Ectodermal cell (in vitro differentiated cells): ENCODE data around the gene ATL2.

Source experiments
- H3K27ac ChIP-seq: 2 replicates; pipeline ENCODE4 v1.7.0; 2013; ENCODE audit warnings: mild to moderate bottlenecking, low read depth, low read length; ENCODE audit not compliant: insufficient read depth, poor library complexity, severe bottlenecking
- H3K27me3 ChIP-seq: 2 replicates; pipeline ENCODE4 v1.7.0; 2013; ENCODE audit warnings: mild to moderate bottlenecking, low read length; ENCODE audit not compliant: insufficient read depth, control insufficient read depth, poor library complexity, severe bottlenecking
- H3K36me3 ChIP-seq: one replicate; pipeline ENCODE4 v1.7.0; 2013; ENCODE audit warnings: low read length; ENCODE audit not compliant: control insufficient read depth, insufficient read depth
- H3K4me1 ChIP-seq: one replicate; pipeline ENCODE4 v1.7.0; 2013; ENCODE audit warnings: low read length; ENCODE audit not compliant: control insufficient read depth, insufficient read depth
- H3K4me3 ChIP-seq: 2 replicates; pipeline ENCODE4 v1.7.0; 2013; ENCODE audit warnings: low read depth, low read length, control low read depth; ENCODE audit not compliant: insufficient read depth
- H3K9me3 ChIP-seq: 2 replicates; pipeline ENCODE4 v1.7.0; 2013; ENCODE audit warnings: mild to moderate bottlenecking, low read length, moderate library complexity; ENCODE audit not compliant: control insufficient read depth
- WGBS, 2 experiments: methylation state at CpG; one replicate each; pipeline ENCODE4 v1.1.7; 2013; ENCODE audit warnings: missing lambda C conversion rate in 2 of 2; 5-methylcytosine and 5-hydroxymethylcytosine counted together

ATL2 gene

DNA sequence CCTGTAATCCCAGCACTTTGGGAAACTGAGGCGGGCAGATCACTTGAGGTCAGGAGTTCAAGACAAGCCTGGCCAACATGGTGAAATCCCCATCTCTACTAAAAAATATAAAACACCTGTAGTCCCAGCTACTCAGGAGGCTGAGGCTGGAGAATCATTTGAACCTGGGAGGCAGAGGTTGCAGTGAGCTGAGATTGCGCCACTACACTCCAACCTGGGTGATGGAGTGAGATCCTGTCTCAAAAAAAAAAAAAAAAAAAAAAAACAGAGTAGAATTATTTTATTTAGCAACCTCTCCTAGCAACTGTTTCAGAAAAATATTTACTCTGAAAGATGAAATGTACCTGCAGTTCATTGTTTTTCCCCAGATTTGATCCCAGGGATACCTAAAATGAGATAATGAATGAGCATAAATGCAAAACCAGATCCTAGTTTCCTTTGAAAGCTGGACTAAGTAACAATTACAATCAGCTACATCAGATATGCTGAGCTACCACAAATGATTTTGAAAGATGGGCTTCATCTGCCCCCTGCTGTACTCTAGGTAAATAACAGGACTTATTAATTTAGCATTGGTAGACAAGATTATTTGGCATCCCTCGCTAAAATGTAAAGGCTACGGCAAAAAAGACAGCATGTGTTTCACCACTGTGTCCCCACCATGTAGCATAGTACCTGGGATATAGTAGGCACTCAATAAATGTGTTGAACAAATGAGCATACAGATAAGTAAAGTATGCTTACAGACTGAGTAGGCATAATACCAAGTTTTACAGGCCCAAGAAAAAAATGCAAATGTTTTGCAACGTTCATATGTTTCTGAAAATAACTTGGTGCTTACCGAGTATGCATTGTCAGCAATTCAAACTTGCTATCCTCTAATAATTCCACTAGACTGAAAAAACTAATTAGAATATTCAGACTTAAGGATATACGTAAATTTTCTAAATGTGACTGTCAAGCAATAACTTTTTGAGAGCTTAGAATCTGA is 102.5 kb downstream of the ATL2 start:
- WGBS, 2 experiments = 89 to 93% methylated on average over 6 to 7 of the region's 7 CpGs
- Histone ChIP-seq H3K27me3 (no peaks in the 10 kb centered on the region), H3K36me3 (no peaks in the 10 kb centered on the region), H3K4me1 (peaks cover 5% of the 10 kb centered on the region), H3K27ac (no peak overlapping the region), H3K9me3 (no peaks in the 10 kb centered on the region), H3K4me3 (no peak overlapping the region)

DNA sequence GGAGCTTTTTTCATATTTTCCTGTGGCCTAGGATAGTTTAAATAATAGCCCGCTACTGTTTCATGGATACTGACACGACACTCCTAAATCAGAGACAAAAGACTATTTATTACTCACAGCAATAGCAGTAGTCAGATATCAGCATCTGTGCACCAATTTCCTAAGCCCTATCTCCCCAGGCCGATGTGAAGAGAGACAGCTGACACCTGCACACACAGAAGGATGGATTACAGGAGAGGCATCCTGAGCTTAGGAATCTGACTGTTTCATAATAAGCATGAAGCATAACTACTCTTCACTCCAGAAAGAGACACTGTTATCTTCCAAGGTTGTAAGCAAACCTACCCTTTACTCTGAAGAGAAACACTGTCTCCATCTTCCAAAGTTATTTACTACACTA is 105.4 kb downstream of the ATL2 start:
- H3K36me3 ChIP-seq = no peaks in the 10 kb centered on the region
- H3K27me3 ChIP-seq = no peaks in the 10 kb centered on the region
- H3K9me3 ChIP-seq = no peaks in the 10 kb centered on the region
- 93 to 97% methylated on average over 3 of the region's 3 CpGs for WGBS, 2 experiments
- no peak overlapping the region for H3K4me3 ChIP-seq
- no peak overlapping the region for H3K27ac ChIP-seq
- H3K4me1 ChIP-seq = peaks cover 5% of the 10 kb centered on the region

DNA sequence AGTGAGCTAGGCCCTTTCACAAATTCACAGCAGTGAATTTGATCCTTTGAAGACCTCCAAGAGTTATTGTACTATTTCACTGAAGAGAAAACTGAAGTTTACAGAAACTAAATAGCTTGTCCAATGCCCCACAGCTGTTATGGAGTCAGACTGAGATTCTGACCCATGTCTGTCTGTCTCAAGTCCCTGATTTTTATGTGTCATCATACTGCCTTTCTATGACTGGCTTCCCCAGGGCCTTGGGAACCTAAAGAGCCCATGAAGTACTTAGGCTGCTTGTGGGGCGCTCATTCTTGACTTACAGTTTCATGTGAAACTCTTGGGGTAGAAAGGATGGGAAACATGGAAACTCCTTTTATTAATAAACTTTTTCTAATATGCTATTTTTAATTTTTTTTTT is 107.7 kb downstream of the ATL2 start:
- no peaks in the 10 kb centered on the region for H3K36me3 ChIP-seq
- H3K4me3 ChIP-seq = no peak overlapping the region
- H3K27me3 ChIP-seq = no peaks in the 10 kb centered on the region
- WGBS, 2 experiments = 90 to 100% methylated on average over 1 of the region's 1 CpG
- H3K9me3 ChIP-seq = no peaks in the 10 kb centered on the region
- peaks cover 5% of the 10 kb centered on the region for H3K4me1 ChIP-seq
- H3K27ac ChIP-seq = no peak overlapping the region

DNA sequence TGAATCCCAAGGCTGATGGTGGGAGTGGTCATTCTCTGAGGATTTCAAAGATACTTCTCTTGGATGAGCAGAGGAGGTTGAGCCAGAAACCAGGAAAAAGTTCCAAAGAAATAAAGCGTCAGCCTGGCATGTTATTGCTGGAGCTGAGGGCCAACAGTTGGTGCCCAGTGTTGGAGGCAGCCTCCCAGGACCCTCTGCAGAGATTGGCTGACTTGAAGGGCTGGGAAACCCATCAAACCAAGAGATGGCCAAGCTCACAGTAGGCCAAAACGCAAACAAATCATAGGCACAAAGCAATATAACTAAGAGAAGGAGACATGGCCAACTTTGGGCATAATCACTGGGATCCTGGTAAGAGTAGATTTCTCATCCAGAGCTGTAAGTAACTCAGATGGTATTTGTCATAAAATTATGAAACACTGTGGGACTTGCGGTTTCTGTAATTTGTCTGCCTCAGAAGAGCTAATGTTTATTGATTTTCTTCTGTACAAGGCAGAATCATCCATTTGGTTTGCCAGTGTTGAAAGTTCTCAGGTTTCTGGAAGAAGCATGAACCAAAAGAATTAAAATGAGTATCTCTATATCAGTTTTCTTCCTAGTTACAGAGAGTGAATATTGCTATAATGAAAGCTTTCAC is 108.3 kb downstream of the ATL2 start:
- no peaks in the 10 kb centered on the region for H3K36me3 ChIP-seq
- H3K4me1 ChIP-seq = peaks cover 3% of the 10 kb centered on the region
- no peak overlapping the region for H3K4me3 ChIP-seq
- no peak overlapping the region for H3K27ac ChIP-seq
- H3K27me3 ChIP-seq = no peaks in the 10 kb centered on the region
- H3K9me3 ChIP-seq = no peaks in the 10 kb centered on the region
- WGBS, 2 experiments = 94 to 98% methylated on average over 3 of the region's 3 CpGs

DNA sequence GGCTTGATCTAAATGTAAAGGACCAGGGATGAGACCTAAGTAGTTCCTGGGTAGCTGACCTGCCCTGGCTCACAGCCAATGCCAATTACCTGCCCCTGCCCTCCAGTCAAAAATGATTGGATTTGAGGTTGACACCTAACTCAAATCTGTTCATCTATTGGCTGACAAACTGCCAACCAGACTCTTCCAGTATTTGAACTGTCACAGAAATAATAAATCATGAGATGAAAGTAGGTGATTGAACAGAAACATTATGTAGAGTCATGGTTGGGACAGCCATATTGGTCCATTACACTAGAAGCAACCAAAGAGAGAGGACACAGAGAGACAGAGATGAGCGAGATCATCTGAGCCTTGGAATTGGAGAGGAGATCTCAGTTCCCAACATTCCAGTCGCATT is 109.1 kb downstream of the ATL2 start:
- Histone ChIP-seq H3K9me3 (no peaks in the 10 kb centered on the region), H3K36me3 (no peaks in the 10 kb centered on the region), H3K27me3 (no peaks in the 10 kb centered on the region), H3K27ac (no peak overlapping the region), H3K4me3 (no peak overlapping the region), H3K4me1 (no peaks in the 10 kb centered on the region)
- WGBS, 2 experiments = 96 to 100% methylated on average over 2 of the region's 2 CpGs

DNA sequence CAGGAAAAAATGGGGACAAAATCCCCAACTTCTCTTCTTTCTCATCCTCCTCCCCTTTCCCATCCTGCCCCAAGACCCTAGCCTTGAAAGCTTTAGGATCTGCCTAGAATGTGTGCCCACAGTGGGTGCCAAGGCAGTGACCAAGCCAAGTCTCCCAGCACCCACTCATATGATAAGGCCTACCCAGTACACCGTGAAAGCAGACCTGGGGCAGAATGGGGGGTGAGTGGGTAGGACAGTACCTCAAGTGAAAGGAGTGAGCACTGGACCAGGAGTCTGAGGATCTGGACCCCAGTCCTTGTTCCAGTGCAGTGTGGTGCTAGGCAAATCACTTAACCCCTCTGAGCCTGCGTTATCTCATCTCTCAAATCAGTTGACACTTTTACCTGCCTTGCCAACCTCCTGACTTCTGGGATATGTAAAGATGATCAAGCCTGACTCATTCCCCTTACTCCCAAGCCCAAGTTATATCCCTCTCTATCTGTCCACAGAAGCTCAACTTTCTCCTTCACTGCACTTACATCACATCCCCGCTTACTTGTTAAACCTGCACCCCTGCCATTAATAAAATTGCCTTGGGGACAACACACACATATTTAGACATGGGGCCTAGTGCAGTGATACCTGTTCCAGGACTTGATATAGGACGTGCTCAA is 109.7 kb downstream of the ATL2 start:
- peaks cover 1% of the 10 kb centered on the region for H3K4me1 ChIP-seq
- no peak overlapping the region for H3K4me3 ChIP-seq
- H3K27ac ChIP-seq = no peak overlapping the region
- no peaks in the 10 kb centered on the region for H3K36me3 ChIP-seq
- WGBS, 2 experiments = 88 to 96% methylated on average over 4 of the region's 4 CpGs
- no peaks in the 10 kb centered on the region for H3K9me3 ChIP-seq
- H3K27me3 ChIP-seq = no peaks in the 10 kb centered on the region

DNA sequence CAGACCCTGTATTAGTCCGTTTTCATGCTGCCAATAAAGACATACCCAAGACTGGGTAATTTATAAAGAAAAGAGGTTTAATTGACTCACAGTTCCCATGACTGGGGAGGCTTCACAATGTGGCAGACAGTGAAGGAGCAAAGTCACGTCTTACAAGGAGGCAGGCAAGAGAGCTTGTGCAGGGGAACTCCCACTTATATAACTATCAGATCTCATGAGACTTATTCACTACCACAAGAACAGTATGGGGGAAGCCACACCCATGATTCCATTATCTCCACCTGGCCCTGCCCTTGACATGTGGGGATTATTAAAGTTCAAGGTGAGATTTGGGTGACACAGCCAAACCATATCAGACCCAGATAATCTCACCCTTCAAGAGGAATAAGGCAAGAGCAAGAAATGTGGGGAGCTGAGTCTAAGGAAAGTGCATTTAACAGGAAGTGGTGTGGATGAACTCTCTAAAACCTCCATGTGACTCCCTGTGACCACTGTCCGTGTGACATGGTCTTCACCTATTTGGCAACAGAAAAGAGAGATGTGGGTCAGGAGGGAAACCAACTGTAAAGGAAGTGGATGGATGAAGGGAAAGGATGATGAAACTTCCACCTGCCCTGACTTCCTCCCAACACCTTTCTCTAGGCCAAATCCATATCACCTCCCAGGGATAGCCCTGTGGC is 110.6 kb downstream of the ATL2 start:
- Histone ChIP-seq H3K27ac (no peak overlapping the region), H3K4me3 (no peak overlapping the region), H3K9me3 (no peaks in the 10 kb centered on the region), H3K36me3 (no peaks in the 10 kb centered on the region), H3K27me3 (no peaks in the 10 kb centered on the region), H3K4me1 (peaks cover 4% of the 10 kb centered on the region)
- 85 to 91% methylated on average over 2 to 3 of the region's 3 CpGs for WGBS, 2 experiments

DNA sequence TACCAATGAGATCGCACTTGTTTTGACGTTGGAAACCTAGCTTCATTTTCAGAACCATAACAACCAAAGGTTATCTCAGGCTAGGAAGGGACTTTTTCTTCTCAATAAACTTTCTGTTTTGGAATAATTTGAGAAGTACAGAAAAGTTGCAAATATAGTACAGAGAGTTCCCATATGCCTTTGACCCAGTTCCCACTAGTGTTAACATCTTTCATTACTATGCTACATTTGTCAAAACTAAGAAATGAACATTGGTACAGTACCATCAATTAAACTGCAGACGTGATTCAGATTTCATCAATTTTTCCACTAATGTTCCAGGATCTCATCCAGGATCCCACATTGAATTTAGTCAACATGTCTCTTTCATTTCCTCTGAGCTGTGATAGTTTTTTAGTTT is 111.6 kb downstream of the ATL2 start:
- no peaks in the 10 kb centered on the region for H3K9me3 ChIP-seq
- no peaks in the 10 kb centered on the region for H3K36me3 ChIP-seq
- WGBS, 2 experiments = 87 to 97% methylated on average over 3 of the region's 3 CpGs
- H3K4me3 ChIP-seq = no peak overlapping the region
- no peaks in the 10 kb centered on the region for H3K27me3 ChIP-seq
- H3K4me1 ChIP-seq = peaks cover 4% of the 10 kb centered on the region
- no peak overlapping the region for H3K27ac ChIP-seq

DNA sequence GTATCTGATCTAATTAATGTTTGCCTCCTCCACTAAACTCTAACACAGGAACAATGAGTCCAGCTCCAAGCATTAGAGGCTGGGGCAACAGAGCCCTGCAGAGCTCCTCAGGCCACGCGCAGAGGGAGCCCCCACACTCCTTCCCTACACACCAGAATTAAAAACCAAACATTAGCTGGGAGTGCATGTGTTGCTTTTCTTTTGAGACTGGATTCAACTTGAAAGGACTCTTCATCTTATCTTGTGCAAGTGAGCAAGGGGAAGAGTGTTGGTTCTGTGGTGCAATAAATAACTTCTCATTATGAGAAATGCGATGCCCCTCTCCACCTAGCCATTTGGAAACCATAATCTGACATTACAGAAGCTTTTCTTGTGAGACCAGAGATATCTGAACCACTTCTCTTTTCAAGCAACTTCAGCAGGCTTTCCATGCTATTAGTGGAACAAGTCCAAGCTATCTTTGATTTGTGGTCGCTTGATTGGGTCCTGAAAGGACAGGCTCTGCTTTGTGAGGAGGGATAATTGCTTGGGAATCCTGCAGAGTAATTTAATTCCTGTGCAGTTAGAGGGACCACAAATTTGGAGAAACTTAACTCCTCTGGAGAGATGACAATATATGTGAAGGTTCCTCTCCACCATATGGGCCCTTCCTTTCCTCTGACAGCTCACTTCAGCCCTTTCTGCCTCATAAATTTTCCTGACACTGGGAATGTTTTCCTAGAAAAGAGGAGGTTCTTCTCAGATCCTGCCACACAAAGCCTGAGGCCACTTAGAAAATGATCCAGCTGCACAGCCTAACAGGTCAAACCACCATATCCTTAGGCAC is 112.5 kb downstream of the ATL2 start:
- Histone ChIP-seq H3K9me3 (no peaks in the 10 kb centered on the region), H3K36me3 (no peaks in the 10 kb centered on the region), H3K27me3 (no peaks in the 10 kb centered on the region), H3K4me3 (no peak overlapping the region), H3K27ac (no peak overlapping the region), H3K4me1 (peaks cover 4% of the 10 kb centered on the region)
- WGBS, 2 experiments = 99% methylated on average over 4 of the region's 4 CpGs
